LNCAP (cell line): ENCODE measurements around the gene ZNF74.

ENCODE experiments used
- TF ChIP-seq, protein P1 (sequence below): fragments of 450-650 bp; IDR thresholded peaks from 2 replicates; pipeline ENCODE4 v1.5.1; 2017; ENCODE audit warnings: mild to moderate bottlenecking

Gene ZNF74

DNA sequence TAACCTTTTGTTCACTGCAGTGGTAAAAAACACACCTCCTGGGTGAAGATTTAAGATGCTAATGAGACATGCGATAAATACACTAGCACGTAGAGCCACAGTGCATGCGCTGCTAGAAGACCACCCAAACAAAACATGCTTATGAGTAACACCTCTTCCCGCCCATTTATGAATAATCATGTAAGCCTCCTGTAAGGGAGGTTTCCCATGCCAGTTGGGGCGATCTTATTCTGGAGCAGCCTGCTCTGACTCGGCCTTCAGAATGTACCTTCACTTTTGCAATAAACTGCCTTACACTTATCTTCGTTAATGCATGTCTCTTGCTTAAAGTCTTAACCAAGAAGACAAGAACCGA, 61.7 kb downstream of the ZNF74 start:
- TF ChIP-seq, protein P1, sequence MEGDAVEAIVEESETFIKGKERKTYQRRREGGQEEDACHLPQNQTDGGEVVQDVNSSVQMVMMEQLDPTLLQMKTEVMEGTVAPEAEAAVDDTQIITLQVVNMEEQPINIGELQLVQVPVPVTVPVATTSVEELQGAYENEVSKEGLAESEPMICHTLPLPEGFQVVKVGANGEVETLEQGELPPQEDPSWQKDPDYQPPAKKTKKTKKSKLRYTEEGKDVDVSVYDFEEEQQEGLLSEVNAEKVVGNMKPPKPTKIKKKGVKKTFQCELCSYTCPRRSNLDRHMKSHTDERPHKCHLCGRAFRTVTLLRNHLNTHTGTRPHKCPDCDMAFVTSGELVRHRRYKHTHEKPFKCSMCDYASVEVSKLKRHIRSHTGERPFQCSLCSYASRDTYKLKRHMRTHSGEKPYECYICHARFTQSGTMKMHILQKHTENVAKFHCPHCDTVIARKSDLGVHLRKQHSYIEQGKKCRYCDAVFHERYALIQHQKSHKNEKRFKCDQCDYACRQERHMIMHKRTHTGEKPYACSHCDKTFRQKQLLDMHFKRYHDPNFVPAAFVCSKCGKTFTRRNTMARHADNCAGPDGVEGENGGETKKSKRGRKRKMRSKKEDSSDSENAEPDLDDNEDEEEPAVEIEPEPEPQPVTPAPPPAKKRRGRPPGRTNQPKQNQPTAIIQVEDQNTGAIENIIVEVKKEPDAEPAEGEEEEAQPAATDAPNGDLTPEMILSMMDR = no peak

DNA sequence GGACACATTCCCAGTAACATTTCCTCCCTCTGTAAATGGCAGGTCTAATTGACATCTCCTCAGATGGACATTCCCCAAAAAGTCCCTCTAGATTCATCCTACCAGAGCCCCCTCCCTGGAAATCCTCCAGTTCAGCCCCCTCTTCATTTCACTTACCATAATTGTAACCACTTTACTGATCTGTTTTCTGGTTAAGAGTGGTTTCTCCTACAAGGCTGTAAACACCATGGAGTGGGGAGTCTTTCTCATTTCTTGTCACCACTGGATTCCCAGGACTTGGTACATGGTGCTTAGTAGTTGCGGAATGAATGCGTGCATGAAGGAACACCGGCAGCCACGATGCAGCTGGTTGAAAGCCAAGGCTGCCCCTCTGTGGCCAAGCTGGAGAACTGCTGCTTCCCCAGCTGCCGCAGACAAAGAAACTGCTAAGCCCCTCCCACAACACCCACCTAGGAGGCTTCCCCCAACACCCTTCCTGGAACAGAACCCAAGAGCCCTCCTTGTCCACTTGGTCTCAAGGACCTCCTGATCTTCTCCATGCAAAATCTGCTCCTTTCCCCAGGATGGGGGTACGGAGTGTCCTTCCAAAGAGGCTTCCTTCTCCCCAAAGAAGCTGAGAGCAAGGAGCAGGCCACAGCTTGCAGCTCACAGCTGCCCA, 62.2 kb downstream of the ZNF74 start:
- TF ChIP-seq, protein P1 = peak; percentile 79

- TF ChIP-seq, protein P1 = no peak
Observed at GRCh38 chr22:20456722-20457076, 62.7 kb downstream of the ZNF74 start.

DNA sequence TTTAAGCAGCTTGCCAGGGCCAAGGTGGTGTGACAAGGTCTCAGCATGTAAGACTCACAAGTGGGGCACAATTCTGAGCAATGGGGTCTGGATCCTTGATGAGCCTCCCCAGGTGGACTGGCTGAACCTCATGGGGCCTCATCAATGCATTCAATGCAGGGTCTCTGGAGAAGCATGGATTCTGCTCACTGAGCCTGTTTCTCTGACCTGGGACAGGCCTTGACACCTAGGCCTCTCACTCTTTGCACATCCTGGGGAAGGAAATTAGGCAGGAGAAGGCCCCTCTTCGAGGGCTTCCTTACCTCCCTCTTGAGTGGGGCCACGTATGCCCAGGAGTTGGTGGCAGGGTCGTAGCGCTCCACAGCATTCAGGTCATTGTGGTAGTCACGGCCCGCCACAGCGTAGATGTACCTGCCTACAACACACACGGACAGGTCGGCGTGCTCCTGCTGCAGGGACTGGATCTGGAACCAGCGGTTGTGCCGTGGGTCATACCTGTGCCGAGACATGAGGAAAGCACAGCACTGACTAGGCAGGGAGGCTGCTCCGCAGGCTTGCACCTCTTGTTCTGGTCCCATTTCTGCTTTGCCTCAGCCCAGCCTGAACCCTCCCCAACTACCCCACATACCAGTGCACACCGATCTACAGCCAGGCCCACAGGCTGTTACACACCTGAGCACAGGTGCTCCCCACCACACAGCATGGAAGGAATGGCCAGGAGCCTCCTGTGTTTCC, 63.7 kb downstream of the ZNF74 start:
- TF ChIP-seq, protein P1 = no peak
